TTC549 (cell line): Measurements from ENCODE around the gene FSHR.

Source experiments
- FAIRE-seq: peaks from 2 replicates; lab custom pipeline; 2012; peaks lifted over from hg19 to GRCh38; lab: Jason Lieb, UNC

FSHR gene, protein sequence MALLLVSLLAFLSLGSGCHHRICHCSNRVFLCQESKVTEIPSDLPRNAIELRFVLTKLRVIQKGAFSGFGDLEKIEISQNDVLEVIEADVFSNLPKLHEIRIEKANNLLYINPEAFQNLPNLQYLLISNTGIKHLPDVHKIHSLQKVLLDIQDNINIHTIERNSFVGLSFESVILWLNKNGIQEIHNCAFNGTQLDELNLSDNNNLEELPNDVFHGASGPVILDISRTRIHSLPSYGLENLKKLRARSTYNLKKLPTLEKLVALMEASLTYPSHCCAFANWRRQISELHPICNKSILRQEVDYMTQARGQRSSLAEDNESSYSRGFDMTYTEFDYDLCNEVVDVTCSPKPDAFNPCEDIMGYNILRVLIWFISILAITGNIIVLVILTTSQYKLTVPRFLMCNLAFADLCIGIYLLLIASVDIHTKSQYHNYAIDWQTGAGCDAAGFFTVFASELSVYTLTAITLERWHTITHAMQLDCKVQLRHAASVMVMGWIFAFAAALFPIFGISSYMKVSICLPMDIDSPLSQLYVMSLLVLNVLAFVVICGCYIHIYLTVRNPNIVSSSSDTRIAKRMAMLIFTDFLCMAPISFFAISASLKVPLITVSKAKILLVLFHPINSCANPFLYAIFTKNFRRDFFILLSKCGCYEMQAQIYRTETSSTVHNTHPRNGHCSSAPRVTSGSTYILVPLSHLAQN

DNA sequence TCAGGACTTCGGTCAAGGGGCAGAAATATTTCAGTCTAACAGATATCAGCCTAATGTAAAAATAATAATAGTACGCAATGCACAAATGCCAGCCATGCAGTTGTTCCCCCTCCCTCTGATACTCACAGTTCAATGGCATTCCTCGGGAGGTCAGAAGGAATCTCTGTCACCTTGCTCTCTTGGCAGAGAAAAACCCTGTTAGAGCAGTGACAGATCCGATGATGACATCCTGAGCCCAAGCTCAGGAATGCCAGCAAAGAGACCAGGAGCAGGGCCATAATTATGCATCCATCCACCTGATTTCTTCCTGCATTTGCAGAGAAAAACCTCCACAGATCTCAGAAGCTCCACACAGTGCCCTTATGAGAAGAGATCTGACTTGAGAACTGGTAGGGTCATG is at the start of gene FSHR:
FSHR (minus strand) TSS at position 376 of the 400 bp plus-strand sequence; CDS start at position 278, 98 bp downstream.
- no peak for FAIRE-seq

DNA sequence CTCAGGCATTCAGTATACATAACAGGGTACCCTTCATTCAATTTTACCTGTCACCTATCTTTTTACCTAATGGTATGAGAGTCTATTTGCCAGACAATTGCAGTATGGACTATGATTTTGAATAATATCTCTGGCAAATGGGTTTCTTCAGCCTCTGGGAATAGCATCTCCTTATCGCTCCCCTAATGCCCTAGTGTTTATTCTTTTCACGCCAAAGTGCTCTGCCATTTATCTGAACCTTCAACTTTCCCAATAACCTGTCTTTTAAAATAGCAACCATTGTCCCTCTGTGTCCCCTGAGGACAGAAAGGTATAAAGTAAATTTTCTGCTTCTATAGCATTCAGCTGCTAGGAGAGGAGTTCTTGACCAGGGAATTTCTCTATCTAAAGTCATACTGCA is 45.0 kb upstream of the FSHR start:
- no peak for FAIRE-seq

DNA sequence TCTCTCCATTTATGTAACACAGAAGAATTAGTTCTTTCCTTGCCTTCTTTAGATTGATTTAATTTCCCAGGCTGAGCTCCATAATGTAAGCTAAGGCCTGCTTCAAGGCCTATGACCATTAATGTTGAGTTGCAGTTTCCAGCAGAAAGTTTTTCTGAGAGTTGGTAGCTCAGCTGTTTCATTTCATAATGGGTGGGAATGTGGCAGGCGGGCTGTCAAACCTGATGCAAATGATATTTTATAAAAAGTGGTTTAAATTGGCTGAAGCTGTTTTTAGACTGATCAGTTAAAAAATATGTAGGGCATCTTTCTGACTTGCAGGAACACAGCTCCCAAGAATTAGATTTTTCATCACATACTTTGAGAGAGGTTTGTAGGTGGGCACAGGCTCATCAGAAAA is 40.4 kb upstream of the FSHR start:
- no peak for FAIRE-seq

DNA sequence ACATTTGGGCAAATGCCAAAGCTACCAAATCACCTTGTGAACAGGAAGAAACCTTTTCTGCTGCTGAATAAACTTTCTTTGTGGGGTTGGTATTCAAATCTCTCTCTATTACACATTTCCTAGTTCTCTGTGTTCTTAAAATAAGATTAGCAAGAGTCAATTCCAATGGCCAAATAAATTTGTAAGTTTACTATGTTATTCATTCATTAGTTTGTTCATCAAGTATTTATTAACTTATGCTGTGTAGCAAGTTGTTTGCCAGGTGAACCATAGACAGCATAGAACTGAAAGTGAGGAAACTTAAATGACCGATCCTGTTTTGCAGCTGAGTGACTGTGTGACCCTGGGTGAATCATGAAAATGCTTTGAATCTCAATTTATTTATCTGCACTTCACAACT is 37.7 kb upstream of the FSHR start:
- FAIRE-seq: no peak

DNA sequence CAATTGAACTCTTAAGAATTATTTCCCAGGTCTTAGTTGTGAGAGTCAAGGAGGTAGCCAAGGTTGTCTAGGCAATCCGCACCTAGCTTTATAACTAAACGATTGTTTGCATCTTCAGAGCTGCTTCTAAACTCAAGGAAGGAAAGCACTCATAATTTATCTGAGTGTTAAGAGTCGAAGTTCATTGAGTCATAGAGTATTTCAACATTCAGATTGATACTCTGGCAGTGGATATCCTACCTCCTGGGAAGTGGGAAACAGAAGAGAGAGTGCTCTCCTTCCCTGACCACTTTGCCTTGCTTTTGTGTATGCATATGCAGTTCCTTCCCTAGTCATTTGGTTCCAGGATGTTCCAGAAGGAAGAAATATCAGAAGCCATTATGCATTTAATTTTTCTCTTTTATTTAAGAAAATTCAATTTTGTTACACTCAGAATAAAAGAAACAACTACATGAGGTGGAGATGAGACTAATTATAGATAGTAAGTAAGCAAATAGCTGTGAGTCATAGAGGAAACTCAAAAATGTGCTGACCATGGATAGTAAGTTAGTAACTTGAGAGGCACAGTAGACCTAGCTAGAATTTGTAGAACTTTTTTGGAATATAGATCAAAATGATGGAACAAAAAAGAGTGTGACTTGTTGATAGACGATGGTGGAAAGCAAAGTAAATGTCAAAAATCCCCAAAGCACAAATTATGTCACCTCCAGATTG is 35.4 kb upstream of the FSHR start:
- no peak for FAIRE-seq

DNA sequence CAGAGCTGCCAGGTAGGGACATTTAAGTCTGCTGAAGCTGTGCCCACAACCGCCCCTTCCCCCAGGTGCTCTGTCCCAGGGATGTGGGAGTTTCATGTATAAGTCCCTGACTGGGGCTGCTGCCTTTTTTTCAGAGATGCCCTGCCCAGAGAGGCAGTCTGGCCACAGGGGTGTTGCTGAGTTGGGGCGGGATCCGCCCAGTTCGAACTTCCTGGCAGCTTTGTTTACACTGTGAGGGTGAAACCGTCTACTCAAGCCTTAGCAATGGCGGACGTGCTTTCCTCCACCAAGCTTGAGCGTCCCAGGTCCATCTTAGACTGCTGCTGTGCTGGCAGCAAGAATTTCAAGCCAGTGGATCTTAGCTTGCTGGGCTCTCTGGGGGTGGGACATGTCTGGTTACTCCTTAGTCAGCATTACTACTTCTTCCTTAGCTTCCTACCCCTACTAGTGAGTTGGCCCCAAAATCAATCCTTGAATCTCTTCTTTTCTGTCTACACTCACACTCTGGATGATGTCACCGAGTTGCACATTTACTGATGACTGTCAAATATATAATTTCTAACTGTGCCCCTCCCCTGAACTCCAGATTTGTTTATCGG is 31.8 kb upstream of the FSHR start:
- no peak for FAIRE-seq

DNA sequence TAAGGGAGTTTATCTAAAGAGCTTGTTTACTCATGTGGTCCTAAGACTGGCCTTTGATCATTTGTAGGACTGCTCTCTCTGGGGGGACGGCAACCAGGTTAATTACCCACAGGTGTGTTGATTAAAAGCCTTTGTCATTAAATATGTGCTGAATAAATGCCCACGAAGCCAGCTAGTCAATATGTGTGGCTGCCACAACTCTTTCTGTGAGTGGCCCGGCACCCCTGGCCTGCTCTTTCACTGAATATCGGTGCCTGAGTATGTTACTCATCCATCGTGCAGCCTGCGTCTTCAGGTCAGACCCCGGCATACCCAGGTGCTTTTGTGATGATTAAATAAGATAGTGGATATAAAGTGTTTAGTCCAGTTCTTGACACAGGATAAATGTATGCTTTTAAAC is 24.3 kb upstream of the FSHR start:
- FAIRE-seq: no peak

DNA sequence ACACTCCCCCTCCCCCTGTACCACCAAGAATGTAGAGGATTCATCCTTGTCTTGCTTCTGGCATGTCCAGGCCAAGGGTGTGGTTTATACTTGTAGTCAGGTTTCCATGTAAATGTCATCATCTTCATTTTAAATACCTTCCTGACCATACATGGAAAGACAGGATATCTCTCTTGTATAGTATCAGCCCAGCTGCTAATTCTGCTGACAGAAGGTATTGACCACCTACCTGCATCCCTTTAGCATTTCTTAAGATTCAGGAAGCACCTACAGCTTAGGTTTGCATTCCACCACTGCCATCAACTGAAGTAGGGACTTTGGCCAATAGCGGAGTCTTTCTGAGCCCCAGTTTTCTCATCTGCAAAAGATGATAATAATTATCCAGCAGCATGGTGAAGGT is 22.9 kb upstream of the FSHR start:
- no peak for FAIRE-seq

DNA sequence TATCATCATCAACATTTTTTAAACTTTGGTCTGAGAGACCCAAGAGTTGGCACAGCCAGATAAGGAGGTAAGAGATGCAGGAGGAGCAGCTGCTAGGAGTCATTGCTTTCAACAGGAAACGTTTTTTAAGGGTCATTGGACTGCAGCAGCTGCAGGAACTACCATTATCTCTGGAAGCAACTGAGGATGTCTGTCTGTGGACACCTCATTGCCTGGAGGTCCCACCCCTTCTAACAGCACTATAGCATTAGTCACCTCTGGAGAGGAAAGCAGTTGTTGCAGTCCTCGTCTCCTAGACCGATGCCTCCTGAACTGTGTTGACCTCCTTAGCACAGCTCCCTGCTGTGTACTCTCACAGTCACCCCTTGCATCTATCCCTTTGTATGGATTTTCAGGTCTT is 21.5 kb upstream of the FSHR start:
- FAIRE-seq: no peak

DNA sequence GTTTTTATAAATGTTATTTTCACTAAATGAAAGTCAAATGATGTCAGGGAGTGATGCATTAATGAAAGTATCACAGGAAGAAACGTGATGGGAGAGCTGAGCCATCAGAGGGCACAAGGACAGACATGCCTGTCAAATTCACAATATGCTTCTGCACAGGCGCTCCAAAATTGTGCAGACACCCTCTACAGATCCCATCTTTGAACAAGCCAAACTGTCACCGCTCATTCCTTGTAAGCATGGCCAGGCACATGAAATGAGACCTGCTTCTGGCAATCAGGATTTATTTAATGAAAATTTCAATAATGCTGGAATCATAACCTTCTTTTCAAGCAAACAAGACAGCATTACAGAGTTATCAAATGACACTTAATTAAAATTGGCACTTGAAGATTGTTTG is 20.4 kb upstream of the FSHR start:
- FAIRE-seq: no peak

DNA sequence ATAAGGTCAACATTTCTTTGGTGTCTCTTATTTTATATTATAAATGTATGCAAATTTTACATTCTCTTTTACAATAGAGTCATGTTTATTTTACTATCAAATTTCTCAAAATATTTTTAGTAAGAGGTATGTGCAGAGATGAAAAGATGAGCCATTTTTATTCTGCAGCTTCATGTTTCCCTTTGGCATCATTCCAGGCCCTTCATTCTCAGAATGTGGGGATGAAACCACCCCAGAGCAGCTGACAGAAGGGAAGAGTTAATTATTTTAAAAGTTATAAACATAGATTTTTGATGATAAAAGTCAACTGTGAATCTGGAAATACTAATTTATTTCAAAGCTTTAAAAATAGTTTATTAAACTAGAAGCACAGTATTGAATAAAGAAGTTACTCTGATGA is 12.8 kb upstream of the FSHR start:
- FAIRE-seq: no peak

DNA sequence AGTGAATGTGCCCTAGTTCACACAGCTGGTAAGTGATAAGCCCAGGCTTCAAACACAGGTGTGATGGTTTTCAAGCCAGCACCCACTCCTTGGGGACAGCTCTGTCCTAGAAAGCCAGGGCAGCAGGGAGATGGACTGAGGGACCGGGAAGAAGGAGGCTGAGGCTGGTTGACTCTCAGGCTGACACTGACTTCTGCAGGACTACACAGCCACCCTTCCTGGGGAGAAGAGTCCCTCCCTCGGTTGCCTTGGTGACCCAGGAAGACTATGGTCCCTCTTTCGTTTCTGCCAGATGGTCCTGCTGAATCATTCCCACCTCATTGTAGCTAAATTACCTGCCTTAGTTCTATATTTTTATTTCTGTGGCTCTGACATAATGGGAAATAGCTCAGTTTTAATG is 11.3 kb upstream of the FSHR start:
- no peak for FAIRE-seq

DNA sequence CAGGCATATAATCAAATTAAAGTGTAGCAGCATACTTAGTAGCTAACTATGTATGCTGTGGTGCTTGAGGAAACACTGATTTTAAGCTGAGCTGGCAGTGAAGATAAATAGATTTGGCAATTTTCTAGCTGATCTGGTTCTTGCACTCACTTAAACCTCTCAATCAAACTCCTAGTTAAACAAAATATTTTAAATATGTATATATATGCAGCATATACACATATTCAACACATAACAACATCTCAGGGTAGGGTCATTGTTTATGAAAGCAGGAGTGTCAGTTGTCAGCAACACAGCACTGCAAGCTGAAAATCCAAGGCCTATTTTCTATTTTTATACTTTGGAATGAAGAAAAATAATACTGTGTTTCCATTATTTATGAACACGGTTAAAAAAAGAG is 10.4 kb upstream of the FSHR start:
- FAIRE-seq: no peak

DNA sequence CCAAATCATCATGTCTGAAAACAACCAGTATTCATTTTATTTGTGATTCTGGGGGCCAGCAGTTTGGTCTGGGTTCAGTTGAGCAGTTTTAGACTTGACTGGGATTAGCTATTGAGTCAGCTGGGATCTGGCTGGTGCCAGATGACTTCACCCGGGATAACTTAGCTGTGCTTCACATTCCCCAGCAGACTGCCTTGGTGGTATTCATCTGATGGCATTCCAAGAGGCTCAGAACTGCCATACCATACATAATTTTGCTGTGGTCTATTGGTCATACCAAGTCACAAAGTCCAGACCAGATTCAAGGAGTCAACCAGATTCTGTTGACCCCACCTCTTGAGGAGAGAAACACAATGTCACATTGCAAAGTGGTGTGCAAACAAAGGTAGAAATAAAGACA is 7.8 kb upstream of the FSHR start:
- no peak for FAIRE-seq

DNA sequence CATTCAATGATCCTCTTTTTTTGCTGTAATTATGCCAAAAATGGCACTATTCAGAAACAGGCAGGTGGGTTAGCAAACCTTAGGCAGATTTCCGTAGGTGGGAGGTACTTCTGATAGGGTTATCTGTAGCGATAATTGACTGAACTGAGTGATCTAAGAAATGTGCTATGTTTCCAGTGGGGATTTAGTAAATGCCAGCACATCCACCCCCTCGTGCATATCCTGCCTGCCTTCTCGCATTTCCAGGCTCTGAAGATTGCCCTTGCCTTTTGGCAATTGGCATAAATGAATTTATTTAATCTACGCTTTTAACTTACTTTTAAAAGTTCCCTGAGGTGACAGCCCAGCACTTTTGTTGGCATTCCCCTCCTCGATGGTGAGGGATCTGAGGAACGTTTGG is 576 bp upstream of the FSHR start:
- FAIRE-seq: no peak

DNA sequence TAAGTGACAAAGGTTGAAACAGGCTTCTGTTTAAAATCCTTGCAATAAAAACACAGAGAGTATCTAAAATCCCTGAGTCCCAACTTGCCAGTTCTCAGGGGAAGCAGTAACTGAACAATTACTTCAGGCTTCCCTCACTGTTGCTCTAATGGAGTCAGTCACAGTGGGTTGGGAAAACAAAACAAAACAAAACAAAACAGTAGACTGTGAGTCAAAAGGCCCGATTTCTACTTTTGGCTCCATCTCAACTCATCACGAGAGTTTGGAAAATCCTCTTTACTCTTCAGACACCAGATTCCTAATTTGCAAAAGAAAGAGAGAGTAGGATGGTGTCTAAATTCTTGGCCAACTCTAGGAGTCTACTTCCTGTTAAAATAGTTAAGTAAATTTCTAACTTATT is 1.1 kb downstream of the FSHR start:
- FAIRE-seq: no peak

DNA sequence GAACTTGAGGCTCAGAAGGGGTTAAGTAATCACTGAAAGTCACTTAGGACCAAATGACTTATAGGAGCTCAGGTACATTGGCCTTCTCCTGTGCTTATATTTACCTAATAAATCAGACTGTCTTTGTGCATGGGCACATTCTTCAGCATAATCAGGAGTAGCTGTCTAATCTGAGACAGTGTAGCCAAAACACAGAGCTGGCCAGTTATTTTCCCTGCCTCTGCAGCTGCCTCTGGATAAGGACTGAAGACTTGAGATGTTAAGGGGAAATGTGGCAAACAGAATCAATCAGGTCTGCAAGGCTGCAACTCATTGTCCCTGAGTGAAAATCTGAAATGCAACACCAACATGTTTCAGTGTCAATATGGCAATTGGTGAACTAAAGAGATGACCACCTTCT is 1.5 kb downstream of the FSHR start:
- no peak for FAIRE-seq

DNA sequence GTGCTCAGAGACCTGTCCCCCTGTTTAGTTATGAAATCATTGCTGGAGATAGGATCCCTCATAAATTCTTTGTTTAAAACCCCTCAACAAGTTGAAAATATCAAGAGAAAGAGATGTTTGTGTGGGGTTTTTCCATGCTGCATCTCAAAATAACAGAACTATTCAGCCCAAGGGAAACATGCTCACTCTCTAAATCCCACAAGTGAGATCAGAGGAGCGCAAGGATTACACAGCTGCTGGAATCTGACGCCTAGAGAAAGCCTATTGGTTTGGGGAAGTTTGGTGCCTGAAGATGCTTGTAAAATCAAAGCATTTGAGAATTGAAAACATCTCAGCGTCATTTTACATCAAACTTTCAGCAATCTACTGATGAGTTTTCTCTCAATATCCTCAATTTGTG is 7.9 kb downstream of the FSHR start:
- no peak for FAIRE-seq

DNA sequence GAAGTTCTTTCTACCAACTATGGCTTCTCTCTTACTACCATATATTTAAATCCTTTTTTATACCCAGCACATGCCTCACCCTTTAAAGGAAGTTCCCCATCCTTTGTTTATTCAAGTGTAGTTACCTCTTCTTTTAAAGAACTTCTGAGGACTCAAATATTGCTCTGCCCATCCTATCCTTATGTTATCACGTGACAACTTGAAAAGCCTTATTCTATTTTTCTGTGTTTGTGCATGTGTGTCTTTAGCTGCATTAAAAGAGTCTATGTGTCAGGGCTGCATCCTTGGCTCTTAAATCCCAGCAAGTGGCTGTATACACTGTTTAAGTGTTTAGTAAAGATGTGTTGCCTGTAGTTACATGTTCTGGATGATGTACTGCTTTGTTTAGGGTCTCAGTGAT is 22.5 kb downstream of the FSHR start:
- FAIRE-seq: no peak

DNA sequence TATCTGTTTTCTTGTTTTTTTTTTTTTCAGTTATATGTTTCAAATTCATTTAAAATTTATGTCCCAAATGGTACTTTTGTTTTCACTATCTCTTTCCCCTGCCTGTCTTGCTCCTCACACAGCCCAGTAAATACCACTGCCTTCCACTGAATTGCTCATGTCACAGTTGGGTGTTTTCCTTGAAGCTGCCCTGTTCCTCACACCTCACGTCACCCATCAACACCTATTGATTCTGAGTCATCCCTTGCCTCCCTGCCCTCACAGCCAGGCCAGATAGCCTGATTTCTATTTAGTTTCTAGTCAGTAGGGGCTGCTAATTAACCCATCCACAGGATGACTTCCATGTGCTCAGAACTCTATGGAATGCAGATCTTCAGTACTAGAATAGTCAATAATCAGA is 25.3 kb downstream of the FSHR start:
- FAIRE-seq: no peak

DNA sequence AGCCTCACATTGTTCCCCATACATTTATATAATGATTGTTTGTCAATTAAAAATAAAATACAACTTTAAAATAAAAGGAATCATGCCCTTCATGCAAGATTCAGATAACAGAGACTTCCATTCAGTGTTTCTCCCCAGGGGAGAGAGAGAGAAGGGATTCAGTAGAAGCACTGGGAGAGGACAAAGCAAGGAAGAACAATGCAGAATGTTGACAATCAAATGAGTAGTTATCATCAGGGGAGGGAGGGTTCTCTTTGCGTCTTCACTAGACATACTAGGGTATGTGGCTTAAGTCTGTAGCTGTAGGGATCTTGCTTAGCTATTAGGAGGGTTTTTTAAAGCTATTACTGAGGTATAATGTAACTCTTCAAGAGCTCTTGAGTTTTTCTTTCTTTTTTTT is 30.7 kb downstream of the FSHR start:
- no peak for FAIRE-seq

DNA sequence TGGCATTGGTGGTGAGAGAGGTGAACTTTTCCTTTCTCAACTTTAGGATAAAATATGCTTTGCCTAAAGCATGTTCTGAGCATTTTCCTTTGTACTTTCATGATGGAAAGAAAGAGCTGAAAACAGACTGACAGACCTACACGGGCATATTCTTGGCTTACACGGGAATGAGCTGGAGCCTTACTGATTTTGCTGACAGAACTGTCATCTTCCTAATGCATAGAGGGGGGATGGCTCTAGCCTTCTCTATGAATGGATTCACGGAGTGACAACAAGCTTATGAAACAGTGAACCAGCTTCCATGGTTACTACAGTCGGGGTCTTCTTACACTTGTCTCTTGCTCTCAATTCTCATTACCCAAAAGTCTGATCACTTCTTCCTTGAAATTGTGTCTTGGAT is 32.2 kb downstream of the FSHR start:
- no peak for FAIRE-seq

DNA sequence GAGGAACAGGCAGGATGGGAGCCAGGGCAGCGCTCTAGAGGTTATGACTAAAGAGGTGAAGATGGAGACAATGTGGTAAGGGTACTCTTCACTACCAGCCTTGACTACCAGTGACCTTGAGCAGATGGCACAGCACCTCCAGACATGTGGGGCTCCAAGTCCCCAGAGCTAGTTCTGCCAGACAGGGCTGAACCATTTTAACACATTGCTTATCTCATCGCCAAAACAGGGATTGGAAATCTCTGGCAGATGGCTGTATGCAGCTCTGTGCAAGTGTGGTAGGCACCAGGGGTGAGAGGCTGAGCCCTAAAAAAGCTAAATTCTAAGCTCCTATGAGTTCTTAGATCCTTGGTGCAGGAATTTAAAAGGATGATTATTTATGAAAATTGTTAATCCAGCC is 41.3 kb downstream of the FSHR start:
- FAIRE-seq: no peak
